ENCODE data around the gene TEX14. TPM values are rescaled to one million over a fixed set of nuclear protein-coding genes. Genes with fewer than 3 reads are reported as not detected.

The TEX14 gene
- polyA plus RNA-seq, 2 donors, result 0.02 to 0.05 TPM

GRCh38 chr17:58529275-58529674, 162.6 kb downstream of the TEX14 start:
- Histone ChIP-seq H3K4me1 (ENCODE audit: control insufficient read depth in 2 of 2, insufficient read depth in 2 of 2, low read length in 1 of 2) (peaks cover 0 to 3% of the 10 kb centered on the region in 2 donors), H3K36me3 (ENCODE audit: control insufficient read depth in 2 of 2, insufficient read depth in 2 of 2, low read length in 1 of 2) (no peaks in the 10 kb centered on the region), H3K4me3 (ENCODE audit: low read depth in 1 of 2, low read length in 2 of 2) (no peak overlapping the region), H3K27ac (ENCODE audit: low read depth in 2 of 2, low read length in 1 of 2) (no peak overlapping the region), H3K27me3 (ENCODE audit: control insufficient read depth in 1 of 2, insufficient read depth in 2 of 2, low read length in 2 of 2) (no peaks in the 10 kb centered on the region), H3K9me3 (ENCODE audit: control insufficient read depth in 2 of 2, insufficient read depth in 1 of 2, low read depth in 1 of 2, low read length in 1 of 2) (no peaks in the 10 kb centered on the region)
- WGBS, 2 donors, result 47 to 65% methylated on average over 1 of the region's 1 CpG

- 23 to 35% methylated on average over 3 of the region's 3 CpGs for WGBS, 2 donors
- no peaks in the 10 kb centered on the region for H3K9me3 ChIP-seq (ENCODE audit: control insufficient read depth in 2 of 2, insufficient read depth in 1 of 2, low read depth in 1 of 2, low read length in 1 of 2)
- H3K4me1 ChIP-seq (ENCODE audit: control insufficient read depth in 2 of 2, insufficient read depth in 2 of 2, low read length in 1 of 2), result peaks cover 0 to 3% of the 10 kb centered on the region in 2 donors
- H3K27ac ChIP-seq (ENCODE audit: low read depth in 2 of 2, low read length in 1 of 2), result no peak overlapping the region
- no peaks in the 10 kb centered on the region for H3K36me3 ChIP-seq (ENCODE audit: control insufficient read depth in 2 of 2, insufficient read depth in 2 of 2, low read length in 1 of 2)
- no peak overlapping the region for H3K4me3 ChIP-seq (ENCODE audit: low read depth in 1 of 2, low read length in 2 of 2)
- H3K27me3 ChIP-seq (ENCODE audit: control insufficient read depth in 1 of 2, insufficient read depth in 2 of 2, low read length in 2 of 2), result no peaks in the 10 kb centered on the region
Measured at GRCh38 chr17:58528443-58528842, 163.4 kb downstream of the TEX14 start.

DNA sequence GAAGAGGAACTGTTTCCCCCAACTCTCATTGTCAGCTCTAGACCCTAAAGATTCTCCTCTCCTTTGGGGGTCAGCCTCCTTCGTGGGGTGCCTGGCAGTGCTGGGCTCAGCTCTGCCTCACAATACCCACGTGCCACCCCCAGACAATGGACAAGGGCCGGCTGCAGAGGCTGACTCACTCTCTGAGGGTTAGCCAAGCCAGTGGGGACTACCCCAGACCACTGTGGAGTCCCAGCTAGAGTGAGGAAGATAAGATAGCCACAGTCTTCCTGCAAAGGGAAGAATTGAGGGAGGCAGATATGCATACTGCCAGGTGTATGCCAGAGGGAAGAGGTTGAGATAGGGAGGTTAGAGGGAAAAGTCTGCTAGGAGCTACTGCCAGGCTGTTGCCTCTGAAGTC, 163.9 kb downstream of the TEX14 start:
- Histone ChIP-seq H3K27ac (ENCODE audit: low read depth in 2 of 2, low read length in 1 of 2) (no peak overlapping the region), H3K27me3 (ENCODE audit: control insufficient read depth in 1 of 2, insufficient read depth in 2 of 2, low read length in 2 of 2) (no peaks in the 10 kb centered on the region), H3K4me3 (ENCODE audit: low read depth in 1 of 2, low read length in 2 of 2) (no peak overlapping the region), H3K9me3 (ENCODE audit: control insufficient read depth in 2 of 2, insufficient read depth in 1 of 2, low read depth in 1 of 2, low read length in 1 of 2) (no peaks in the 10 kb centered on the region), H3K36me3 (ENCODE audit: control insufficient read depth in 2 of 2, insufficient read depth in 2 of 2, low read length in 1 of 2) (no peaks in the 10 kb centered on the region), H3K4me1 (ENCODE audit: control insufficient read depth in 2 of 2, insufficient read depth in 2 of 2, low read length in 1 of 2) (peaks cover 0 to 3% of the 10 kb centered on the region in 2 donors)
- 53 to 59% methylated on average over 3 of the region's 3 CpGs for WGBS, 2 donors

GRCh38 chr17:58527306-58527705, 164.5 kb downstream of the TEX14 start:
- Histone ChIP-seq H3K27ac (ENCODE audit: low read depth in 2 of 2, low read length in 1 of 2) (no peak overlapping the region), H3K4me1 (ENCODE audit: control insufficient read depth in 2 of 2, insufficient read depth in 2 of 2, low read length in 1 of 2) (no peaks in the 10 kb centered on the region), H3K27me3 (ENCODE audit: control insufficient read depth in 1 of 2, insufficient read depth in 2 of 2, low read length in 2 of 2) (no peaks in the 10 kb centered on the region), H3K36me3 (ENCODE audit: control insufficient read depth in 2 of 2, insufficient read depth in 2 of 2, low read length in 1 of 2) (no peaks in the 10 kb centered on the region), H3K4me3 (ENCODE audit: low read depth in 1 of 2, low read length in 2 of 2) (no peak overlapping the region), H3K9me3 (ENCODE audit: control insufficient read depth in 2 of 2, insufficient read depth in 1 of 2, low read depth in 1 of 2, low read length in 1 of 2) (no peaks in the 10 kb centered on the region)
- 89 to 94% methylated on average over 2 of the region's 2 CpGs for WGBS, 2 donors

DNA sequence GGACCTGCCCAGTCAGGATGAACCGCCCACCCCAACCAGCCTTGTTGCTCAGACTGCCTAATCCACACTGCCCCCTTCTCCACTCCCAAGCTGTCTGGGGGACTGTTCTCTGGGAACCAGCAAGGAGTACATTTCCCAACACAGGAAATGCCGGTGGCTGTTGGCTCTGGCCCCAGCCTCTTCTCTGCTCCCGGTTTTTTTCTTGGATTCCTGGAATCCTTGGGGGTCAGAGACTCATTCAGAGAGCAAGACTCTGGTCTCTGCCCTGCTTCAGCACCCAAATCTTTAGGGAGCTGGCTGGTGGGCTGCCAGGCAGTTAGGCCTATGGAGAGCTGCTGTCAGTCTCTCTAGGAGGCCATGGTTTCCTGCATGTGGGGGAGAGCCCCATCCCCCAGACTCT, 166.6 kb downstream of the TEX14 start:
- Histone ChIP-seq H3K27ac (ENCODE audit: low read depth in 2 of 2, low read length in 1 of 2) (peak overlapping the region in 1 of 2 donors; percentile 10), H3K9me3 (ENCODE audit: control insufficient read depth in 2 of 2, insufficient read depth in 1 of 2, low read depth in 1 of 2, low read length in 1 of 2) (no peaks in the 10 kb centered on the region), H3K4me3 (ENCODE audit: low read depth in 1 of 2, low read length in 2 of 2) (no peak overlapping the region), H3K27me3 (ENCODE audit: control insufficient read depth in 1 of 2, insufficient read depth in 2 of 2, low read length in 2 of 2) (no peaks in the 10 kb centered on the region), H3K4me1 (ENCODE audit: control insufficient read depth in 2 of 2, insufficient read depth in 2 of 2, low read length in 1 of 2) (no peaks in the 10 kb centered on the region), H3K36me3 (ENCODE audit: control insufficient read depth in 2 of 2, insufficient read depth in 2 of 2, low read length in 1 of 2) (no peaks in the 10 kb centered on the region)
- WGBS, 2 donors, result 36 to 45% methylated on average over 3 of the region's 3 CpGs

- Histone ChIP-seq H3K36me3 (ENCODE audit: control insufficient read depth in 2 of 2, insufficient read depth in 2 of 2, low read length in 1 of 2) (no peaks in the 10 kb centered on the region), H3K4me1 (ENCODE audit: control insufficient read depth in 2 of 2, insufficient read depth in 2 of 2, low read length in 1 of 2) (peaks cover 0 to 5% of the 10 kb centered on the region in 2 donors), H3K27ac (ENCODE audit: low read depth in 2 of 2, low read length in 1 of 2) (no peak overlapping the region), H3K9me3 (ENCODE audit: control insufficient read depth in 2 of 2, insufficient read depth in 1 of 2, low read depth in 1 of 2, low read length in 1 of 2) (no peaks in the 10 kb centered on the region), H3K27me3 (ENCODE audit: control insufficient read depth in 1 of 2, insufficient read depth in 2 of 2, low read length in 2 of 2) (no peaks in the 10 kb centered on the region), H3K4me3 (ENCODE audit: low read depth in 1 of 2, low read length in 2 of 2) (no peak overlapping the region)
- 93 to 94% methylated on average over 10 of the region's 10 CpGs for WGBS, 2 donors
Measured at GRCh38 chr17:58521680-58522079, 170.2 kb downstream of the TEX14 start.

- no peak overlapping the region for H3K4me3 ChIP-seq (ENCODE audit: low read depth in 1 of 2, low read length in 2 of 2)
- peaks cover 0 to 7% of the 10 kb centered on the region in 2 donors for H3K4me1 ChIP-seq (ENCODE audit: control insufficient read depth in 2 of 2, insufficient read depth in 2 of 2, low read length in 1 of 2)
- no peaks in the 10 kb centered on the region for H3K36me3 ChIP-seq (ENCODE audit: control insufficient read depth in 2 of 2, insufficient read depth in 2 of 2, low read length in 1 of 2)
- H3K27me3 ChIP-seq (ENCODE audit: control insufficient read depth in 1 of 2, insufficient read depth in 2 of 2, low read length in 2 of 2), result no peaks in the 10 kb centered on the region
- no peak overlapping the region for H3K27ac ChIP-seq (ENCODE audit: low read depth in 2 of 2, low read length in 1 of 2)
- 77 to 82% methylated on average over 15 of the region's 15 CpGs for WGBS, 2 donors
- no peaks in the 10 kb centered on the region for H3K9me3 ChIP-seq (ENCODE audit: control insufficient read depth in 2 of 2, insufficient read depth in 1 of 2, low read depth in 1 of 2, low read length in 1 of 2)
Measured at GRCh38 chr17:58520843-58521430, 170.9 kb downstream of the TEX14 start.

- H3K9me3 ChIP-seq (ENCODE audit: control insufficient read depth in 2 of 2, insufficient read depth in 1 of 2, low read depth in 1 of 2, low read length in 1 of 2), result no peaks in the 10 kb centered on the region
- H3K36me3 ChIP-seq (ENCODE audit: control insufficient read depth in 2 of 2, insufficient read depth in 2 of 2, low read length in 1 of 2), result no peaks in the 10 kb centered on the region
- H3K4me1 ChIP-seq (ENCODE audit: control insufficient read depth in 2 of 2, insufficient read depth in 2 of 2, low read length in 1 of 2), result peaks cover 2 to 10% of the 10 kb centered on the region in 2 donors
- H3K27me3 ChIP-seq (ENCODE audit: control insufficient read depth in 1 of 2, insufficient read depth in 2 of 2, low read length in 2 of 2), result no peaks in the 10 kb centered on the region
- peak overlapping the region; percentile 99 for H3K27ac ChIP-seq (ENCODE audit: low read depth in 2 of 2, low read length in 1 of 2)
- 0% methylated on average over 39 of the region's 39 CpGs for WGBS, 2 donors
- H3K4me3 ChIP-seq (ENCODE audit: low read depth in 1 of 2, low read length in 2 of 2), result peak overlapping the region; percentile 52 to 76
Measured at GRCh38 chr17:58517928-58518609, 173.8 kb downstream of the TEX14 start.

- Histone ChIP-seq H3K9me3 (ENCODE audit: control insufficient read depth in 2 of 2, insufficient read depth in 1 of 2, low read depth in 1 of 2, low read length in 1 of 2) (no peaks in the 10 kb centered on the region), H3K4me3 (ENCODE audit: low read depth in 1 of 2, low read length in 2 of 2) (peak overlapping the region; percentile 52 to 76), H3K4me1 (ENCODE audit: control insufficient read depth in 2 of 2, insufficient read depth in 2 of 2, low read length in 1 of 2) (peaks cover 2 to 10% of the 10 kb centered on the region in 2 donors), H3K27ac (ENCODE audit: low read depth in 2 of 2, low read length in 1 of 2) (peak overlapping the region; percentile 95 to 98), H3K27me3 (ENCODE audit: control insufficient read depth in 1 of 2, insufficient read depth in 2 of 2, low read length in 2 of 2) (no peaks in the 10 kb centered on the region), H3K36me3 (ENCODE audit: control insufficient read depth in 2 of 2, insufficient read depth in 2 of 2, low read length in 1 of 2) (peaks cover 0 to under 1% of the 10 kb centered on the region in 2 donors)
- 0 to 1% methylated on average over 17 to 27 of the region's 27 CpGs for WGBS, 2 donors
Measured at GRCh38 chr17:58517378-58517927, 174.4 kb downstream of the TEX14 start.

Measured in esophagus (tissue), 2 donors.